ENCODE results near the gene NR2F2.

The NR2F2 gene

GRCh38 chr15:96359616-96360521 lies 29.4 kb downstream of the NR2F2 start:
- peaks cover 5 to 28% (median 10%) of the 10 kb centered on the region in 5 donors for H3K27me3 ChIP-seq (ENCODE audit: control insufficient read depth in 5 of 5, insufficient read depth in 4 of 5, low read length in 5 of 5)
- H3K9me3 ChIP-seq (ENCODE audit: control insufficient read depth in 5 of 5, low read length in 5 of 5) = no peaks in the 10 kb centered on the region
- H3K4me1 ChIP-seq (ENCODE audit: control insufficient read depth in 5 of 5, insufficient read depth in 5 of 5, low read length in 5 of 5) = peaks cover 0 to 43% (median 29%) of the 10 kb centered on the region in 5 donors
- no peak overlapping the region for H3K27ac ChIP-seq (ENCODE audit: low read depth, low read length)
- H3K9ac ChIP-seq (ENCODE audit: low read length in 5 of 5) = peak overlapping the region in 3 of 5 donors; percentile 21 to 71 (median 48)
- H3K36me3 ChIP-seq (ENCODE audit: control insufficient read depth in 5 of 5, insufficient read depth in 5 of 5, low read length in 5 of 5) = no peaks in the 10 kb centered on the region
- peak overlapping the region; percentile 35 to 69 (median 60) for H3K4me3 ChIP-seq (ENCODE audit: low read depth in 1 of 5, low read length in 5 of 5)

GRCh38 chr15:96360581-96361308 lies 30.2 kb downstream of the NR2F2 start:
- Histone ChIP-seq H3K9ac (ENCODE audit: low read length in 5 of 5) (no peak overlapping the region), H3K9me3 (ENCODE audit: control insufficient read depth in 5 of 5, low read length in 5 of 5) (no peaks in the 10 kb centered on the region), H3K27me3 (ENCODE audit: control insufficient read depth in 5 of 5, insufficient read depth in 4 of 5, low read length in 5 of 5) (peaks cover 7 to 29% (median 12%) of the 10 kb centered on the region in 5 donors), H3K36me3 (ENCODE audit: control insufficient read depth in 5 of 5, insufficient read depth in 5 of 5, low read length in 5 of 5) (no peaks in the 10 kb centered on the region), H3K4me3 (ENCODE audit: low read depth in 1 of 5, low read length in 5 of 5) (peak overlapping the region in 1 of 5 donors; percentile 60), H3K4me1 (ENCODE audit: control insufficient read depth in 5 of 5, insufficient read depth in 5 of 5, low read length in 5 of 5) (peaks cover 0 to 37% (median 27%) of the 10 kb centered on the region in 5 donors), H3K27ac (ENCODE audit: low read depth, low read length) (no peak overlapping the region)

DNA sequence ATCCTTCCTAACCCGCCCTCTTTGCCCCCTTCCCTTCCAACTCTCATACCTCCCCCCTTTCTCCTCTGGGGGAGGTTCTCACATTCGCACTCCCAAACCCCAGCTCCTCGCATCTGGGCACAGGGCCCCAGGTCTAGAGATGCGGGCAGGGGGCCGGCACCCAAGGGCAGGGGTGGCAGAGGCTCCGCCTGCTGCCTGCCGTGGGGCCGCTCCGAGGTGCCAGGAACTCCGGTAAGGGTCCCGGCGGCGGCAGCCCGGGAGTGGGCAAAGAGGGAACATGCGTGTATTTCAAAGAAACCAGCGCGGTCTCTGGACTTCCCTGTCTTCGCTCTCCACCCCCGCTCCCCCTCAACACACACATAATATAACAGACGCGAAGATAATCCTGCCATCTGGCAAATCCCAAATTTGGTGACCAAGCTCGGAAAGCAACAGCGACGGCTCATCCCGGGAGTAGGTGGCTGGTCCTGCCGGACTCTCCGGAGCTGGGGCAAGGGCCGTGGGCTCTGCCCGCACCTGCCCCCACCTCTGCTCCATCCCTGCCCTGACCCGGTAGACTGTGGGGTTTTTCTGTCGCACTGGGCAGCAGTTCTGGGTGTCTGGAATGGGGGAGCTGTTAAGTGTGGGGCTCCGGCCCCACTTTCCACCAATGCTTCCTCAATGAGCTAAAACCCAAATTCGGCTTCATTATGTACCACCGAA lies 31.0 kb downstream of the NR2F2 start:
- no peak overlapping the region for H3K9ac ChIP-seq (ENCODE audit: low read length in 5 of 5)
- H3K36me3 ChIP-seq (ENCODE audit: control insufficient read depth in 5 of 5, insufficient read depth in 5 of 5, low read length in 5 of 5) = no peaks in the 10 kb centered on the region
- H3K9me3 ChIP-seq (ENCODE audit: control insufficient read depth in 5 of 5, low read length in 5 of 5) = no peaks in the 10 kb centered on the region
- H3K27ac ChIP-seq (ENCODE audit: low read depth, low read length) = no peak overlapping the region
- peaks cover 0 to 35% (median 24%) of the 10 kb centered on the region in 5 donors for H3K4me1 ChIP-seq (ENCODE audit: control insufficient read depth in 5 of 5, insufficient read depth in 5 of 5, low read length in 5 of 5)
- peaks cover 7 to 35% (median 19%) of the 10 kb centered on the region in 5 donors for H3K27me3 ChIP-seq (ENCODE audit: control insufficient read depth in 5 of 5, insufficient read depth in 4 of 5, low read length in 5 of 5)
- no peak overlapping the region for H3K4me3 ChIP-seq (ENCODE audit: low read depth in 1 of 5, low read length in 5 of 5)

DNA sequence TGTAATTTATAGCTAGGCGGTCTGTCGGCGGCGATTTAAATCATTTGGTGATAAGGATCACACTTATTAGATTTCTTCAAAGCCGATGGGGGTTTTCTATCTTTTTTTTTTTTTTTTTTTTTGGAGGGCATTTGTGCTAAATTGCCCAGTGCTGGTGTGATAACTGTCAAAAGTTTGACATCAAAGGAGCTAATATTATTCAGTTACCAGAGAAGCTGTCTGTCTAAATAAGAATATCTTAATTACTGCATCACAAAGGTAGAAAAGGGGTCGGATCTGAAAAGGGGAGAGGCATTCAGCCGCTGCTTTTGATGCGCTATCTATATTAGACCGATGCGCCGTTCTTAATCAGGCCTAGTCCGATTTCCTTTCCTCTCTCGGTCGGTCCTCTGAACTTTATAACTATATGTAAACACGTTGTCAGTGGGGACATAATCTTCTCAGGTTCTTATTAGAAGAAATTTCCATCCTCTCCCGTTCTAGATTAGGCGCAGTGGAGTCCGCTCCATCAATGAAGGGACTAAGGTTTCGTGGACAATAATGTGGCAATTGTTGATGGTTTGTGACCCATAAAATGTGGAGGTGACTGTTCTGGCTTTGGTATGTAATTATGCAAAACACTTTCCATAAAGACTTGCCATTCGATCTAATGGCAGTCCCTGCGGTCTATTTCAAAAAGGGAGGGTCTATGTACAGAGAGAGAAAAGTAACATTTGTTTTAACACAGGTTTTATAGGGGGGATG lies 31.7 kb downstream of the NR2F2 start:
- H3K27me3 ChIP-seq (ENCODE audit: control insufficient read depth in 5 of 5, insufficient read depth in 4 of 5, low read length in 5 of 5) = peaks cover 14 to 42% (median 25%) of the 10 kb centered on the region in 5 donors
- no peak overlapping the region for H3K9ac ChIP-seq (ENCODE audit: low read length in 5 of 5)
- H3K27ac ChIP-seq (ENCODE audit: low read depth, low read length) = no peak overlapping the region
- H3K9me3 ChIP-seq (ENCODE audit: control insufficient read depth in 5 of 5, low read length in 5 of 5) = no peaks in the 10 kb centered on the region
- no peaks in the 10 kb centered on the region for H3K36me3 ChIP-seq (ENCODE audit: control insufficient read depth in 5 of 5, insufficient read depth in 5 of 5, low read length in 5 of 5)
- no peak overlapping the region for H3K4me3 ChIP-seq (ENCODE audit: low read depth in 1 of 5, low read length in 5 of 5)
- H3K4me1 ChIP-seq (ENCODE audit: control insufficient read depth in 5 of 5, insufficient read depth in 5 of 5, low read length in 5 of 5) = peaks cover 0 to 28% (median 20%) of the 10 kb centered on the region in 5 donors

GRCh38 chr15:96362755-96363651 lies 32.5 kb downstream of the NR2F2 start:
- H3K27ac ChIP-seq (ENCODE audit: low read depth, low read length) = no peak overlapping the region
- H3K4me3 ChIP-seq (ENCODE audit: low read depth in 1 of 5, low read length in 5 of 5) = no peak overlapping the region
- no peaks in the 10 kb centered on the region for H3K36me3 ChIP-seq (ENCODE audit: control insufficient read depth in 5 of 5, insufficient read depth in 5 of 5, low read length in 5 of 5)
- H3K4me1 ChIP-seq (ENCODE audit: control insufficient read depth in 5 of 5, insufficient read depth in 5 of 5, low read length in 5 of 5) = peaks cover 0 to 25% (median 21%) of the 10 kb centered on the region in 5 donors
- no peaks in the 10 kb centered on the region for H3K9me3 ChIP-seq (ENCODE audit: control insufficient read depth in 5 of 5, low read length in 5 of 5)
- H3K9ac ChIP-seq (ENCODE audit: low read length in 5 of 5) = no peak overlapping the region
- H3K27me3 ChIP-seq (ENCODE audit: control insufficient read depth in 5 of 5, insufficient read depth in 4 of 5, low read length in 5 of 5) = peaks cover 16 to 50% (median 34%) of the 10 kb centered on the region in 5 donors

DNA sequence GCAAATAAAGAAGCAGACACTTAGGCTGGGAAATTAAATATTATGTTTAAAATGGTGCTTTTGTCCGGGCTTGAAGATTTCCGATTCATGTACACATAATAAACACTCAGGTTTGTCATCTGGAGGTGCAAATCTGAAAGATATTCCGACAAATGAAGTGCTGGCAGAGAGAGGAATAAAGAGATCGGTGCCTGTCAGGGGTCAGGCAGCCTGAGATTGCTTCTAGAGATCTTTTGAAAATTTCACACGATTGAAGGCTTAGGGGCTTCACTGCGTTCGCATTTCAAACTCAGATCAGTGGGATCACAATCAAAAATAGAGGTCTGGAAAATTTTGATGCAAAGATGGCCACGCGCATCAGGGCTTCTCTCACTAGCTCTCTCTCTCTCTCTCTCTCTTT lies 33.2 kb downstream of the NR2F2 start:
- H3K4me3 ChIP-seq (ENCODE audit: low read depth in 1 of 5, low read length in 5 of 5) = no peak overlapping the region

GRCh38 chr15:96365781-96366525 lies 35.5 kb downstream of the NR2F2 start:
- no peak overlapping the region for H3K4me3 ChIP-seq (ENCODE audit: low read depth in 1 of 5, low read length in 5 of 5)
- no peak overlapping the region for H3K27ac ChIP-seq (ENCODE audit: low read depth, low read length)
- H3K4me1 ChIP-seq (ENCODE audit: control insufficient read depth in 5 of 5, insufficient read depth in 5 of 5, low read length in 5 of 5) = peaks cover 0 to 16% (median 11%) of the 10 kb centered on the region in 5 donors
- H3K27me3 ChIP-seq (ENCODE audit: control insufficient read depth in 5 of 5, insufficient read depth in 4 of 5, low read length in 5 of 5) = peaks cover 15 to 43% (median 33%) of the 10 kb centered on the region in 5 donors
- H3K9ac ChIP-seq (ENCODE audit: low read length in 5 of 5) = no peak overlapping the region
- H3K9me3 ChIP-seq (ENCODE audit: control insufficient read depth in 5 of 5, low read length in 5 of 5) = no peaks in the 10 kb centered on the region
- H3K36me3 ChIP-seq (ENCODE audit: control insufficient read depth in 5 of 5, insufficient read depth in 5 of 5, low read length in 5 of 5) = no peaks in the 10 kb centered on the region

More for the DNA sequence above, 33.2 kb downstream of the NR2F2 start:
- Histone ChIP-seq H3K27me3 (ENCODE audit: control insufficient read depth in 5 of 5, insufficient read depth in 4 of 5, low read length in 5 of 5) (peaks cover 15 to 49% (median 34%) of the 10 kb centered on the region in 5 donors), H3K4me1 (ENCODE audit: control insufficient read depth in 5 of 5, insufficient read depth in 5 of 5, low read length in 5 of 5) (peaks cover 0 to 30% (median 25%) of the 10 kb centered on the region in 5 donors), H3K9me3 (ENCODE audit: control insufficient read depth in 5 of 5, low read length in 5 of 5) (no peaks in the 10 kb centered on the region), H3K27ac (ENCODE audit: low read depth, low read length) (no peak overlapping the region), H3K36me3 (ENCODE audit: control insufficient read depth in 5 of 5, insufficient read depth in 5 of 5, low read length in 5 of 5) (no peaks in the 10 kb centered on the region), H3K9ac (ENCODE audit: low read length in 5 of 5) (no peak overlapping the region)

- Histone ChIP-seq H3K27me3 (ENCODE audit: control insufficient read depth in 5 of 5, insufficient read depth in 4 of 5, low read length in 5 of 5) (peaks cover 15 to 43% (median 33%) of the 10 kb centered on the region in 5 donors), H3K36me3 (ENCODE audit: control insufficient read depth in 5 of 5, insufficient read depth in 5 of 5, low read length in 5 of 5) (no peaks in the 10 kb centered on the region), H3K4me1 (ENCODE audit: control insufficient read depth in 5 of 5, insufficient read depth in 5 of 5, low read length in 5 of 5) (peaks cover 0 to 16% (median 11%) of the 10 kb centered on the region in 5 donors), H3K9ac (ENCODE audit: low read length in 5 of 5) (no peak overlapping the region), H3K27ac (ENCODE audit: low read depth, low read length) (no peak overlapping the region), H3K9me3 (ENCODE audit: control insufficient read depth in 5 of 5, low read length in 5 of 5) (no peaks in the 10 kb centered on the region), H3K4me3 (ENCODE audit: low read depth in 1 of 5, low read length in 5 of 5) (no peak overlapping the region)
These were observed 36.0 kb downstream of the NR2F2 start for GRCh38 chr15:96366526-96366877.
